ENCODE measurements around the gene ENAM. TPM values are rescaled to one million over a fixed set of nuclear protein-coding genes. Genes with fewer than 3 reads are reported as not detected.
A peak's percentile ranks its signal among the peaks of the same experiment; 100 is the strongest.

The ENAM gene
- total and polyA plus RNA-seq, 2 of the 13 experiments (the other 11 are each of a cell fraction or from before 2014, with no cell fraction given), result not detected

DNA sequence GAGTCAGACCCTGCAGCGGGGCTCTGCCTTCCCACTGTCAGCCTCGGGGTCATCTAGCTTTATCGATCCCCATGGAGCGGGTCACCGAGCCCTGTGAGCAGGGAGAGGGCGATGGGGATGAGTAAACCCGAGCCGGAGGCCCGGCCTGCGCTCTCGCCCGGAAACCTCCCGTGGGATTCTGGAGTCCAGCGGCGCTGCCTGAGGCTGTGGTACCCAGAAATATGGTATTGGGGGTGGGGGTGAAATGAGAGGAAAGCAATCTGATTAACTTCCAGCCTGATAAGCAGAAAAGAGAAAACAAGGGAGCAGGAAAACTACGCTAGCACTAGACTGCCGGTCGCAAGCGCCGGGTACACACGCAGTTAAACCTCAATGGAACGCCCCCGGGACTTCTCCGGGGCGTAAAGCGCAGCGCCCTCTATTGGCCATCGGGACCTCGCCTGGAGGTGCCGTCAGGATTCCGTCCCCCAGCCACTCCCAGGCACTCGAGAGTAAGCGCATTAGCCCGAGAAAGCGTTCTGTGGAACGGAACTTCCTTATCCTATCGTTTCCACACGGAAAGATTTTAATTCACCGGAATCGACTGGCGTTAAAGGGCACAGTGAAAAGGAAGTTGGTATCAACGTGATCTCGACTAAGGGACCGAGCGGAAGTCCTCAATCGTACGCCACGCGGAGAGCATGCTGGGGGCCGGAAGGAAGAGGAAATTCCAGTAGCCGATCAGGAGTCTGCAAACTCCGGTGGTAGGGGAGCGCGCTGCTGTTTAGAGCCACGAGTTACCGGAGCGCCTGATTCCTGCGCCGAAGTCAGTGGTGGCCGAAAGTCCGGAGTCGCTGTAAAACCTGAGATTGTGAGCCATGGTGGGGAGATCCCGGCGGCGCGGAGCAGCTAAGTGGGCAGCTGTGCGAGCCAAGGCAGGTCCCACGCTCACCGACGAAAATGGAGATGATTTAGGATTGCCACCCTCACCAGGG lies 59.6 kb downstream of the ENAM start, which contains the start of gene UTP3 (continued):
- TF ChIP-seq ZNF30 (CRISPR knock-in tag; IDR thresholded peaks at IDR 0.05) (no peak), HDAC2 (CRISPR knock-in tag; IDR thresholded peaks at IDR 0.05) (peak; percentile 90), ZNF430 (CRISPR knock-in tag; IDR thresholded peaks at IDR 0.05) (peak; percentile 89), SNAPC2 (CRISPR knock-in tag; IDR thresholded peaks at IDR 0.05) (peak; percentile 42; the same call in 1 of the 2 replicates), ZBTB8A (CRISPR knock-in tag; IDR thresholded peaks at IDR 0.05; ENCODE audit: borderline replicate concordance, low read depth) (no peak; the same call in 1 of the 2 replicates), ZNF3 (CRISPR knock-in tag; IDR thresholded peaks at IDR 0.05) (no peak; the same call in 1 of the 2 replicates), ZNF569 (CRISPR knock-in tag; IDR thresholded peaks at IDR 0.05; ENCODE audit: borderline replicate concordance) (peak; percentile 85; the same call in 1 of the 2 replicates), PLRG1 (conservative IDR thresholded peaks at IDR 0.05) (no peak), ETV5 (CRISPR knock-in tag; IDR thresholded peaks at IDR 0.05; ENCODE audit: borderline replicate concordance) (peak; percentile 89), ZMAT3 (CRISPR knock-in tag; conservative IDR thresholded peaks at IDR 0.05) (peak; percentile 87; the same call in 1 of the 2 replicates), THYN1 (CRISPR knock-in tag; IDR thresholded peaks at IDR 0.05; ENCODE audit: borderline replicate concordance, low read depth) (no peak), SP4 (CRISPR knock-in tag; IDR thresholded peaks at IDR 0.05) (peak; percentile 73), KLF6 (CRISPR knock-in tag; IDR thresholded peaks at IDR 0.05) (peak; percentile 88; the same call in 1 of the 2 replicates), ZNF772 (CRISPR knock-in tag; IDR thresholded peaks at IDR 0.05) (peak; percentile 91), CHCHD3 (CRISPR knock-in tag; IDR thresholded peaks at IDR 0.05) (0 out of 2 replicates have a peak, but pooled peaks have one; percentile 26), TBL1XR1 (IDR thresholded peaks at IDR 0.05; ENCODE audit: borderline replicate concordance, low read length, partially characterized antibody) (peak; percentile 74)
- TF ChIP-seq, protein P1, sequence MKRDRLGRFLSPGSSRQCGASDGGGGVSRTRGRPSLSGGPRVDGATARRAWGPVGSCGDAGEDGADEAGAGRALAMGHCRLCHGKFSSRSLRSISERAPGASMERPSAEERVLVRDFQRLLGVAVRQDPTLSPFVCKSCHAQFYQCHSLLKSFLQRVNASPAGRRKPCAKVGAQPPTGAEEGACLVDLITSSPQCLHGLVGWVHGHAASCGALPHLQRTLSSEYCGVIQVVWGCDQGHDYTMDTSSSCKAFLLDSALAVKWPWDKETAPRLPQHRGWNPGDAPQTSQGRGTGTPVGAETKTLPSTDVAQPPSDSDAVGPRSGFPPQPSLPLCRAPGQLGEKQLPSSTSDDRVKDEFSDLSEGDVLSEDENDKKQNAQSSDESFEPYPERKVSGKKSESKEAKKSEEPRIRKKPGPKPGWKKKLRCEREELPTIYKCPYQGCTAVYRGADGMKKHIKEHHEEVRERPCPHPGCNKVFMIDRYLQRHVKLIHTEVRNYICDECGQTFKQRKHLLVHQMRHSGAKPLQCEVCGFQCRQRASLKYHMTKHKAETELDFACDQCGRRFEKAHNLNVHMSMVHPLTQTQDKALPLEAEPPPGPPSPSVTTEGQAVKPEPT (CRISPR knock-in tag; IDR thresholded peaks at IDR 0.05; ENCODE audit: low read depth), result no peak
- TF ChIP-seq, protein P2, sequence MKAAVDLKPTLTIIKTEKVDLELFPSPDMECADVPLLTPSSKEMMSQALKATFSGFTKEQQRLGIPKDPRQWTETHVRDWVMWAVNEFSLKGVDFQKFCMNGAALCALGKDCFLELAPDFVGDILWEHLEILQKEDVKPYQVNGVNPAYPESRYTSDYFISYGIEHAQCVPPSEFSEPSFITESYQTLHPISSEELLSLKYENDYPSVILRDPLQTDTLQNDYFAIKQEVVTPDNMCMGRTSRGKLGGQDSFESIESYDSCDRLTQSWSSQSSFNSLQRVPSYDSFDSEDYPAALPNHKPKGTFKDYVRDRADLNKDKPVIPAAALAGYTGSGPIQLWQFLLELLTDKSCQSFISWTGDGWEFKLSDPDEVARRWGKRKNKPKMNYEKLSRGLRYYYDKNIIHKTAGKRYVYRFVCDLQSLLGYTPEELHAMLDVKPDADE (CRISPR knock-in tag; IDR thresholded peaks at IDR 0.05), result no peak
- TF ChIP-seq, protein P3, sequence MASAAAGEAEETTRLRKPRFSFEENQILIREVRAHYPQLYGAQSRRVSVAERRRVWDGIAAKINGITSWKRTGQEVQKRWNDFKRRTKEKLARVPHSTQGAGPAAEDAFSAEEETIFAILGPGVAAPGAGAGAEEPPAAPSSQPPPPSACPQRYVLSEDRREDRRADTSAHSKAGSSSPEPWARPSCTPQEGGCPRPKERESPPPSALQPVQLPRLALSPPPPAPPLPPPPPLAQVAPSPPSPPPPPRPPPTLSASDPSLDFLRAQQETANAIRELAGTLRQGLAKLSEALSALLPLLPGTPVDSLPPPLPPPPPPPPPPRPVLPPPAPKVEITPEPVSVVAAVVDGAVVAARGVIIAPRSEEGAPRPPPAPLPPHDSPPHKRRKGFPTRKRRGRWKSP (CRISPR knock-in tag; IDR thresholded peaks at IDR 0.05), result peak; percentile 89; the same call in 1 of the 2 replicates
